Gastrocnemius medialis (tissue), 4 donors: Measurements from ENCODE around the gene GCNT3. TPM values are rescaled to one million over a fixed set of nuclear protein-coding genes. Genes with fewer than 3 reads are reported as not detected.

Experiments
- ATAC-seq, 2 donors: fragments of 150-250 bp; one replicate each; pipeline ENCODE4 v1.9.1; 2016
- DNase-seq, 2 donors: peaks; one replicate each; pipeline ENCODE4 v3.0.0-alpha.2; 2019
- H3K27ac ChIP-seq, 4 donors: fragments of 200-600 bp; sonication (generic); 1 replicate in 1 of 4; 2 replicates in 3 of 4; pipeline ENCODE4 v1.5.1; 2016 to 2018; ENCODE audit warnings: mild to moderate bottlenecking in 2 of 4, moderate library complexity in 1 of 4
- H3K27me3 ChIP-seq, 3 donors: fragments of 200-600 bp; sonication (generic) in 2 of 3; 1 replicate in 1 of 3; 2 replicates in 2 of 3; pipeline versions ENCODE4 v1.5.1 to v1.6.0; 2016 to 2019; ENCODE audit warnings: mild to moderate bottlenecking in 1 of 3, moderate library complexity in 1 of 3
- H3K36me3 ChIP-seq, 2 donors: fragments of 200-600 bp; sonication (generic) in 1 of 2; one replicate each; pipeline ENCODE4 v1.5.1; 2017 to 2018
- H3K4me1 ChIP-seq, 2 donors: fragments of 200-600 bp; sonication (generic) in 1 of 2; one replicate each; pipeline ENCODE4 v1.5.1; 2016 to 2017; ENCODE audit warnings: mild to moderate bottlenecking in 2 of 2
- H3K4me3 ChIP-seq, 4 donors: fragments of 200-600 bp; sonication (generic) in 3 of 4; 1 replicate in 1 of 4; 2 replicates in 3 of 4; pipeline ENCODE4 v1.5.1; 2016 to 2019; ENCODE audit warnings: mild to moderate bottlenecking in 2 of 4
- H3K9me3 ChIP-seq, 3 donors: fragments of 200-600 bp; sonication (generic) in 2 of 3; 1 replicate in 1 of 3; 2 replicates in 2 of 3; pipeline ENCODE4 v1.5.1; 2016 to 2019
- POLR2A ChIP-seq, 2 donors: fragments of 450-650 bp; IDR thresholded peaks; one replicate each; pipeline ENCODE4 v1.6.1; 2017; ENCODE audit warnings: antibody characterized with exemption in 2 of 2, mild to moderate bottlenecking in 2 of 2, moderate library complexity in 2 of 2
- in situ Hi-C, 4 donors: fragments of 200-750 bp; cut with MboI; loops; one replicate each; pipeline versions ENCODE4 v1.15.0 to v1.8.0; 2017; ENCODE audit warnings: low sequenced_read_pairs in 4 of 4
- intact Hi-C: fragments of 100-400 bp; cut with DNase I; formaldehyde crosslinking; loops from one replicate; pipeline ENCODE4 v1.15.1; 2023; ENCODE audit warnings: low total_unique reads
- total RNA-seq, 4 donors: library from RNA; depleted of rRNA; stranded (reverse); fragments of >200 nt; gene quantifications; one replicate each; pipeline versions ENCODE4 v1.1.0 to v1.2.3, GENCODE V29; 2016
- TF ChIP-seq, protein P1 (sequence below), 5 experiments: fragments of 450-650 bp in 3 of 5; fragments of 200-600 bp in 2 of 5; sonication (generic) in 2 of 5; IDR thresholded peaks in 4 of 5; conservative IDR thresholded peaks in 1 of 5; 1 replicate in 4 of 5; 2 replicates in 1 of 5; pipeline ENCODE4 v1.5.1; 2016 to 2019; ENCODE audit warnings: antibody characterized with exemption in 5 of 5, mild to moderate bottlenecking in 3 of 5, moderate library complexity in 3 of 5

The GCNT3 gene
- total RNA-seq, 4 donors from 2014 or later: 0.07 to 0.36 TPM; not detected in 2

DNA sequence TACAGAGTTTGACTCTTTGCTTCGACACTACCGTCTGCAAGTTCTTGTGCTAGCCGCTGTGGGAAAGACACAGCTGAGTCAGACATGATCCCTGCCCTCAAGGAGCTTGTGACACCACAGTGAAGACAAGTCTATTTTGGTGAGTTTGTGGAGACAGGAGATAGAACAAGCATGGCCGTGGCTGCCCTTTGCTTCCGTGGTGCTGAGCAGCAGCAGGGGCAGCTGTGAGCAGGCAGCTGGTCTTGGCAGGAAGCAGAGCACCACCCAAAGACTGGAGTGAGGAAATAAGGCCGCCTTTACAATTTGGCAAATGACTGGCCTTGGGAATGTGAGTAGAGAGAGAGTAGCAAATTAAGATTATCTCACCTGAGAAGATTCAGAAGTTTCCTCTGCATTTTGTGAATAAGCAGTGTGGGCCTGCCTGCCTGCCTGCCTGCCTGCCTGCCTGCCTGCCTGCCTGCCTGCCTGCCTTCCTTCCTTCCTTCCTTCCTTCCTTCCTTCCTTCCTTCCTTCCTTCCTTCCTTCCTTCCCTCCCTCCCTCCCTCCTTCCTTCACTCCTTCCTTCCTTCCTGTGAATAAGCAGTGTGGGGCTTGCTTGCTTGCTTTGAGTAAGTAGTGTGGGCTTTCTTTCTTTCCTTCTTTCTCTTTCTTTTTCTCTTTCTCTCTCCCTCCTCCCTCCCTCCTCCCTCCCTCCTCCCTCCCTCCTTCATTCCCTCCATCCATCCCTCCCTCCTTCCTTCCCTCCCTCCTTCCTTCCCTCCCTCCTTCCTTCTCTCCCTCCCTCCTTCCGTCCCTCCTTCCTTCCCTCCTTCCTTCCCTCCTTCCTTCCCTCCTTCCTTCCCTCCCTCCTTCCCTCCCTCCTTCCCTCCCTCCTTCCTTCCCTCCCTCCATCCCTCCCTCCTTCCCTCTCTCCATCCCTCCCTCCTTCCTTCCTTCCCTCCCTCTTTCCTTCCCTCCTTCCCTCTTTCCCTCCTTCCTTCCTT, 1.6 kb upstream of the GCNT3 start:
- H3K4me1 ChIP-seq: no peaks in the 10 kb centered on the region
- intact Hi-C loops (no loop called here), in situ Hi-C loops (no loop called here)
- H3K27me3 ChIP-seq: peaks cover 0 to 4% (median 2%) of the 10 kb centered on the region in 3 donors
- no peak overlapping the region for H3K4me3 ChIP-seq
- no peak for TF ChIP-seq POLR2A (IDR thresholded peaks at IDR 0.05)
- TF ChIP-seq, protein P1, sequence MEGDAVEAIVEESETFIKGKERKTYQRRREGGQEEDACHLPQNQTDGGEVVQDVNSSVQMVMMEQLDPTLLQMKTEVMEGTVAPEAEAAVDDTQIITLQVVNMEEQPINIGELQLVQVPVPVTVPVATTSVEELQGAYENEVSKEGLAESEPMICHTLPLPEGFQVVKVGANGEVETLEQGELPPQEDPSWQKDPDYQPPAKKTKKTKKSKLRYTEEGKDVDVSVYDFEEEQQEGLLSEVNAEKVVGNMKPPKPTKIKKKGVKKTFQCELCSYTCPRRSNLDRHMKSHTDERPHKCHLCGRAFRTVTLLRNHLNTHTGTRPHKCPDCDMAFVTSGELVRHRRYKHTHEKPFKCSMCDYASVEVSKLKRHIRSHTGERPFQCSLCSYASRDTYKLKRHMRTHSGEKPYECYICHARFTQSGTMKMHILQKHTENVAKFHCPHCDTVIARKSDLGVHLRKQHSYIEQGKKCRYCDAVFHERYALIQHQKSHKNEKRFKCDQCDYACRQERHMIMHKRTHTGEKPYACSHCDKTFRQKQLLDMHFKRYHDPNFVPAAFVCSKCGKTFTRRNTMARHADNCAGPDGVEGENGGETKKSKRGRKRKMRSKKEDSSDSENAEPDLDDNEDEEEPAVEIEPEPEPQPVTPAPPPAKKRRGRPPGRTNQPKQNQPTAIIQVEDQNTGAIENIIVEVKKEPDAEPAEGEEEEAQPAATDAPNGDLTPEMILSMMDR (IDR thresholded peaks at IDR 0.05 in 4 of 5, conservative IDR thresholded peaks at IDR 0.05 in 1 of 5): no peak
- no peak overlapping the region for H3K27ac ChIP-seq
- ATAC-seq (no peak), DNase-seq (no peak)
- no peaks in the 10 kb centered on the region for H3K9me3 ChIP-seq
- no peaks in the 10 kb centered on the region for H3K36me3 ChIP-seq

DNA sequence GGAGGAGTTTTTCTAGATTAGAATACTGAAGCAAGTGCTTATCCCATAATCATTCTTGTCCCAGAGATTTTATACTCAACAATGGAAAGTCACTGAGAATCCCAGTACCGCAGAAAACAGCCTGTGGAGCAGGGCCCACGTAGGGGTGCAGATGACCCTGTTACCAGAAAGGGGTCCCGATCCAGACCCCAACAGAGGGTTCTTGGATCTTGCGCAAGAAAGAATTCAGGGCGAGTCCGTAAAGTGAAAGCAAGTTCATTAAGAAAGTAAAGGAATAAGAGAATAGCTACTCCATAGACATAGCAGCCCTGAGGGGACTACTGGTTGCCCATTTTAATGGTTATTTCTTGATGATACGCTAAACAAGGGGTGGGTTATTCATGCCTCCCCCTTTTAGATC, 2.6 kb downstream of the GCNT3 start:
- Histone ChIP-seq H3K27me3 (peaks cover 0 to 13% (median 4%) of the 10 kb centered on the region in 3 donors), H3K9me3 (no peaks in the 10 kb centered on the region), H3K27ac (no peak overlapping the region), H3K36me3 (no peaks in the 10 kb centered on the region), H3K4me3 (no peak overlapping the region), H3K4me1 (no peaks in the 10 kb centered on the region)
- TF ChIP-seq, protein P1 (IDR thresholded peaks at IDR 0.05 in 4 of 5, conservative IDR thresholded peaks at IDR 0.05 in 1 of 5): no peak
- no peak for TF ChIP-seq POLR2A (IDR thresholded peaks at IDR 0.05)
- DNase-seq (no peak), ATAC-seq (no peak)
- in situ Hi-C loops: no loop called here
- intact Hi-C loops: no loop called here

DNA sequence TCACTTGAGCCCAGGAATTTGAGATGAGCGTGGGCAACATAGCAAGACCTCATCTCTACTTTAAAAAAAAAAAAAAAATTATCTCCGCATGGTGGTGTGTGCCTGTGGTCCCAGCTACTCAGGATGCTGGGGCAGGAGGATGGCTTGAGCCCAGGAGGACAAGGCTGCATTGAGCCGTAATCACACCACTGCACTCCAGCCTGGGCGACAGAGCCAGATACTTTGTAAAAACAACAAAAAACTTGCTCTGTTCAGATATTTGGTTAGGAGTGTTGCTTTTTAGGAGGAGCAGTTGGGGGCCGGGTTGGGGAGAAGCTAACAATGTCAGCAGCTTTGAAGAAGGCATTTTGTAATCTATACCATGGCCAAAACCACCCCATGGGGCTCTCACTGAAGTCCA, 4.1 kb downstream of the GCNT3 start:
- Histone ChIP-seq H3K27ac (no peak overlapping the region), H3K9me3 (no peaks in the 10 kb centered on the region), H3K27me3 (peaks cover 0 to 13% (median 4%) of the 10 kb centered on the region in 3 donors), H3K4me1 (no peaks in the 10 kb centered on the region), H3K36me3 (no peaks in the 10 kb centered on the region), H3K4me3 (no peak overlapping the region)
- DNase-seq: no peak
- in situ Hi-C loops (no loop called here), intact Hi-C loops (no loop called here)
- ATAC-seq: no peak
- no peak for TF ChIP-seq POLR2A (IDR thresholded peaks at IDR 0.05)
- TF ChIP-seq, protein P1 (IDR thresholded peaks at IDR 0.05 in 4 of 5, conservative IDR thresholded peaks at IDR 0.05 in 1 of 5): no peak

DNA sequence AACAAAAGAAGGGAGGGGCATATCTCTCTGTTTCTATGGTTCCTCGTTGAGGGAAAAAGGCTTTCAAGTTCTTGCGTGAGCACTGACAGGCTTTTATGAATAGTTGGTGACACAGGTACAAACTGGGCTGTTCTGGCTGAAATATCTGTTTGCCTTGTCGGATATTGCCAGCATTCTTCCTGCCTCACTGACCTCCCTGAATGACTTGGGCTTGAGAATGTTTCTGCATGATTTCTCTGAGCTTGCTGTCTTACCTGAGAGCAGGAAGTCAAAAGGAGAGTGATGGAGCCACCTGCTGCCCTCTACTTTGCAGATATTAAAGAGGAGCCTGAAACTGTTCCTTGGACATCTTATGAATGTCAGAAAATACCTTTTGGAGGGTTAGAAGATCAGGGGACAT, 4.8 kb downstream of the GCNT3 start:
- H3K4me3 ChIP-seq: no peak overlapping the region
- H3K36me3 ChIP-seq: no peaks in the 10 kb centered on the region
- no peak for DNase-seq
- no peaks in the 10 kb centered on the region for H3K9me3 ChIP-seq
- intact Hi-C loops: no loop called here
- no peak overlapping the region for H3K27ac ChIP-seq
- no peak for ATAC-seq
- no peaks in the 10 kb centered on the region for H3K4me1 ChIP-seq
- in situ Hi-C loops: no loop called here
- TF ChIP-seq, protein P1 (IDR thresholded peaks at IDR 0.05 in 4 of 5, conservative IDR thresholded peaks at IDR 0.05 in 1 of 5): no peak
- TF ChIP-seq POLR2A (IDR thresholded peaks at IDR 0.05): no peak
- H3K27me3 ChIP-seq: peaks cover 0 to 13% (median 4%) of the 10 kb centered on the region in 3 donors
